Parathyroid adenoma (tissue), 2 donors: ENCODE measurements around the gene EBLN2.

ENCODE experiments used
- H2AFZ ChIP-seq: fragments of 300-600 bp; sonication (generic); one replicate; pipeline ENCODE4 v1.7.0; 2017; ENCODE audit warnings: antibody characterized with exemption, mild to moderate bottlenecking
- H3K27ac ChIP-seq: fragments of 300-600 bp; sonication (generic); one replicate; pipeline ENCODE4 v1.7.0; 2017
- H3K27me3 ChIP-seq: fragments of 300-600 bp; sonication (generic); one replicate; pipeline ENCODE4 v1.7.0; 2017; ENCODE audit warnings: low read length; ENCODE audit not compliant: control insufficient read depth, insufficient read depth
- H3K36me3 ChIP-seq: fragments of 300-600 bp; sonication (generic); one replicate; pipeline ENCODE4 v1.7.0; 2017; ENCODE audit warnings: low read length; ENCODE audit not compliant: control insufficient read depth, insufficient read depth
- H3K4me1 ChIP-seq: fragments of 300-600 bp; sonication (generic); one replicate; pipeline ENCODE4 v1.7.0; 2017; ENCODE audit warnings: control low read depth
- H3K4me2 ChIP-seq: fragments of 300-600 bp; sonication (generic); one replicate; pipeline ENCODE4 v1.7.0; 2017; ENCODE audit warnings: low read length
- H3K4me3 ChIP-seq: fragments of 300-600 bp; sonication (generic); one replicate; pipeline ENCODE4 v1.7.0; 2017; ENCODE audit warnings: low read depth, low read length
- H3K79me2 ChIP-seq: fragments of 300-600 bp; sonication (generic); one replicate; pipeline ENCODE4 v1.7.0; 2017; ENCODE audit warnings: control low read depth
- H3K9ac ChIP-seq: fragments of 300-600 bp; sonication (generic); one replicate; pipeline ENCODE4 v1.7.0; 2017; ENCODE audit warnings: mild to moderate bottlenecking
- H3K9me3 ChIP-seq: fragments of 300-600 bp; sonication (generic); one replicate; pipeline ENCODE4 v1.7.0; 2017; ENCODE audit warnings: low read length; ENCODE audit not compliant: control insufficient read depth
- CTCF ChIP-seq: fragments of 300-600 bp; sonication (generic); IDR thresholded peaks from one replicate; pipeline ENCODE4 v1.7.0; 2017; ENCODE audit warnings: antibody characterized with exemption, mild to moderate bottlenecking
- donor health status: primary hyperparathyroidism.

EBLN2 gene

GRCh38 chr3:73026111-73026759 lies 35.2 kb upstream of the EBLN2 start:
- H2AFZ ChIP-seq, result no peak overlapping the region
- no peak overlapping the region for H3K9ac ChIP-seq
- no peaks in the 10 kb centered on the region for H3K9me3 ChIP-seq
- H3K79me2 ChIP-seq, result peaks cover 54% of the 10 kb centered on the region
- H3K27me3 ChIP-seq, result no peaks in the 10 kb centered on the region
- no peak for TF ChIP-seq CTCF
- no peak overlapping the region for H3K4me3 ChIP-seq
- no peak overlapping the region for H3K27ac ChIP-seq
- peaks cover 3% of the 10 kb centered on the region for H3K4me1 ChIP-seq
- no peaks in the 10 kb centered on the region for H3K36me3 ChIP-seq
- no peak overlapping the region for H3K4me2 ChIP-seq

- H3K79me2 ChIP-seq, result peaks cover 53% of the 10 kb centered on the region
- H3K27me3 ChIP-seq, result no peaks in the 10 kb centered on the region
- H3K27ac ChIP-seq, result no peak overlapping the region
- no peak overlapping the region for H3K9ac ChIP-seq
- no peaks in the 10 kb centered on the region for H3K36me3 ChIP-seq
- TF ChIP-seq CTCF, result no peak
- no peak overlapping the region for H2AFZ ChIP-seq
- H3K4me3 ChIP-seq, result no peak overlapping the region
- H3K9me3 ChIP-seq, result no peaks in the 10 kb centered on the region
- peaks cover 3% of the 10 kb centered on the region for H3K4me1 ChIP-seq
- no peak overlapping the region for H3K4me2 ChIP-seq
These were observed 34.7 kb upstream of the EBLN2 start for GRCh38 chr3:73026760-73027113.

- Histone ChIP-seq H3K4me1 (peaks cover 3% of the 10 kb centered on the region), H2AFZ (no peak overlapping the region), H3K4me3 (no peak overlapping the region), H3K27ac (no peak overlapping the region), H3K9ac (no peak overlapping the region), H3K4me2 (no peak overlapping the region), H3K36me3 (no peaks in the 10 kb centered on the region), H3K9me3 (no peaks in the 10 kb centered on the region), H3K79me2 (peaks cover 61% of the 10 kb centered on the region), H3K27me3 (no peaks in the 10 kb centered on the region)
- no peak for TF ChIP-seq CTCF
These were observed 32.7 kb upstream of the EBLN2 start for GRCh38 chr3:73028803-73029202.

GRCh38 chr3:73029321-73029796 lies 32.1 kb upstream of the EBLN2 start:
- no peak overlapping the region for H3K27ac ChIP-seq
- no peak overlapping the region for H3K9ac ChIP-seq
- H3K36me3 ChIP-seq, result no peaks in the 10 kb centered on the region

More at GRCh38 chr3:73029321-73029796, 32.1 kb upstream of the EBLN2 start:
- H3K4me2 ChIP-seq, result no peak overlapping the region
- TF ChIP-seq CTCF, result no peak
- no peaks in the 10 kb centered on the region for H3K27me3 ChIP-seq
- H2AFZ ChIP-seq, result no peak overlapping the region
- no peak overlapping the region for H3K4me3 ChIP-seq
- H3K79me2 ChIP-seq, result peaks cover 64% of the 10 kb centered on the region
- H3K9me3 ChIP-seq, result no peaks in the 10 kb centered on the region
- H3K4me1 ChIP-seq, result peaks cover 3% of the 10 kb centered on the region
